H9 (cell line): ENCODE results near the gene KIAA0753. TPM values are rescaled to one million over a fixed set of nuclear protein-coding genes. Genes with fewer than 3 reads are reported as not detected.

Experiments used
- DNase-seq: peaks from one replicate; pipeline ENCODE4 v3.0.0-alpha.2; 2017
- H2AFZ ChIP-seq: one replicate; pipeline ENCODE4 v1.6.1; 2013; ENCODE audit warnings: mild to moderate bottlenecking, low read length, control low read depth, moderate library complexity
- H2AK5ac ChIP-seq: 2 replicates; pipeline ENCODE4 v1.6.1; 2013; ENCODE audit warnings: low read length, control low read depth, mixed read lengths; ENCODE audit not compliant: insufficient read length
- H2BK120ac ChIP-seq: one replicate; pipeline ENCODE4 v1.6.1; 2013; ENCODE audit warnings: low read depth, mild to moderate bottlenecking, low read length, control low read depth, inconsistent platforms; ENCODE audit not compliant: poor library complexity, severe bottlenecking
- H2BK12ac ChIP-seq: 2 replicates; pipeline ENCODE4 v1.6.1; 2013; ENCODE audit warnings: low read length, control low read depth, mixed read lengths, low read depth; ENCODE audit not compliant: insufficient read length
- H2BK15ac ChIP-seq: 2 replicates; pipeline ENCODE4 v1.6.1; 2013; ENCODE audit warnings: low read depth, low read length, control low read depth
- H2BK20ac ChIP-seq: one replicate; pipeline ENCODE4 v1.6.1; 2013; ENCODE audit warnings: low read depth, mild to moderate bottlenecking, low read length, control low read depth, inconsistent platforms; ENCODE audit not compliant: poor library complexity, severe bottlenecking
- H2BK5ac ChIP-seq: 2 replicates; pipeline ENCODE4 v1.6.1; 2013; ENCODE audit warnings: low read length, control low read depth, mixed read lengths; ENCODE audit not compliant: insufficient read length
- H3K14ac ChIP-seq: 2 replicates; pipeline ENCODE4 v1.6.1; 2013; ENCODE audit warnings: low read length, control low read depth; ENCODE audit not compliant: insufficient read depth
- H3K18ac ChIP-seq: 2 replicates; pipeline ENCODE4 v1.6.1; 2013; ENCODE audit warnings: low read depth, mild to moderate bottlenecking, mixed read lengths, low read length, control low read depth; ENCODE audit not compliant: insufficient read length
- H3K23ac ChIP-seq: 2 replicates; pipeline ENCODE4 v1.6.1; 2013; ENCODE audit warnings: low read length, control low read depth, mixed read lengths, low read depth; ENCODE audit not compliant: insufficient read length
- H3K23me2 ChIP-seq: 2 replicates; pipeline ENCODE4 v1.6.1; 2013; ENCODE audit warnings: low read depth, mild to moderate bottlenecking, mixed read lengths, low read length, control low read depth; ENCODE audit not compliant: insufficient read length, poor library complexity, severe bottlenecking
- H3K27ac ChIP-seq: 2 replicates; pipeline ENCODE4 v1.5.1; 2013; ENCODE audit warnings: low read length, control low read depth, mixed read lengths, low read depth; ENCODE audit not compliant: insufficient read length
- H3K27me3 ChIP-seq: 2 replicates; pipeline ENCODE4 v1.6.1; 2013; ENCODE audit warnings: low read length, control low read depth, inconsistent platforms; ENCODE audit not compliant: insufficient read depth
- H3K4ac ChIP-seq: 2 replicates; pipeline ENCODE4 v1.6.1; 2013; ENCODE audit warnings: low read depth, mild to moderate bottlenecking, control low read depth, inconsistent platforms, low read length, moderate library complexity
- H3K4me1 ChIP-seq: 2 replicates; pipeline ENCODE4 v1.6.1; 2013; ENCODE audit warnings: low read length, control low read depth, inconsistent platforms; ENCODE audit not compliant: insufficient read depth
- H3K4me2 ChIP-seq: 2 replicates; pipeline ENCODE4 v1.6.1; 2013; ENCODE audit warnings: low read length, control low read depth, mixed read lengths; ENCODE audit not compliant: insufficient read length, insufficient read depth
- H3K56ac ChIP-seq: 2 replicates; pipeline ENCODE4 v1.6.1; 2013; ENCODE audit warnings: low read depth, mild to moderate bottlenecking, mixed read lengths, low read length, control low read depth; ENCODE audit not compliant: insufficient read length
- H3K79me1 ChIP-seq: 2 replicates; pipeline ENCODE4 v1.6.1; 2013; ENCODE audit warnings: low read depth, mild to moderate bottlenecking, moderate library complexity, low read length, control low read depth, inconsistent platforms; ENCODE audit not compliant: insufficient read depth, poor library complexity, severe bottlenecking
- H3K79me2 ChIP-seq: 2 replicates; pipeline ENCODE4 v1.6.1; 2013; ENCODE audit warnings: low read length, control low read depth, inconsistent platforms; ENCODE audit not compliant: insufficient read depth
- H3K9ac ChIP-seq: 2 replicates; pipeline ENCODE4 v1.6.1; 2013; ENCODE audit warnings: low read length, control low read depth, mixed read lengths; ENCODE audit not compliant: insufficient read length; ENCODE audit errors: extremely low read depth
- H3K9me3 ChIP-seq: one replicate; pipeline ENCODE4 v1.6.1; 2013; ENCODE audit warnings: low read depth, low read length, inconsistent platforms; ENCODE audit not compliant: control insufficient read depth
- H3T11ph ChIP-seq: one replicate; pipeline ENCODE4 v1.6.1; 2013; ENCODE audit warnings: mild to moderate bottlenecking, low read length, control low read depth, inconsistent platforms
- H4K20me1 ChIP-seq: one replicate; pipeline ENCODE4 v1.6.1; 2013; ENCODE audit not compliant: control insufficient read depth, insufficient read length, insufficient read depth
- H4K5ac ChIP-seq: 2 replicates; pipeline ENCODE4 v1.6.1; 2013; ENCODE audit warnings: low read depth, mild to moderate bottlenecking, mixed read lengths, low read length, control low read depth; ENCODE audit not compliant: insufficient read length
- H4K8ac ChIP-seq: replicated peaks from 2 replicates; pipeline ENCODE4 v1.6.1; 2013; ENCODE audit warnings: low read length, control low read depth, mixed read lengths, low read depth; ENCODE audit not compliant: insufficient read length
- H4K91ac ChIP-seq: 2 replicates; pipeline ENCODE4 v1.6.1; 2013; ENCODE audit warnings: low read depth, mild to moderate bottlenecking, moderate library complexity, mixed read lengths, low read length, control low read depth; ENCODE audit not compliant: insufficient read length
- H3K27ac Mint-ChIP-seq, 3 experiments: 2 replicates in 2 of 3; 3 replicates in 1 of 3; pipeline ENCODE4 v1.8.0; 2020 to 2021; ENCODE audit warnings: mixed read lengths in 3 of 3, mild to moderate bottlenecking in 1 of 3, moderate library complexity in 1 of 3
- H3K27me3 Mint-ChIP-seq: 2 replicates; pipeline ENCODE4 v1.8.0; 2021; ENCODE audit warnings: low read depth, mild to moderate bottlenecking, moderate library complexity, mixed read lengths
- H3K36me3 Mint-ChIP-seq, 3 experiments: 2 replicates in 2 of 3; 3 replicates in 1 of 3; pipeline ENCODE4 v1.8.0; 2020 to 2021; ENCODE audit warnings: low read depth in 3 of 3, mixed read lengths in 3 of 3; ENCODE audit not compliant: insufficient read depth in 1 of 3
- H3K4me1 Mint-ChIP-seq, 2 experiments: 2 replicates each; pipeline ENCODE4 v1.8.0; 2020; ENCODE audit warnings: mixed read lengths in 2 of 2
- H3K4me3 Mint-ChIP-seq, 2 experiments: 2 replicates in 1 of 2; 3 replicates in 1 of 2; pipeline ENCODE4 v1.8.0; 2020 to 2021; ENCODE audit warnings: mild to moderate bottlenecking in 2 of 2, mixed read lengths in 2 of 2, moderate library complexity in 1 of 2
- H3K9me3 Mint-ChIP-seq, 2 experiments: 2 replicates in 1 of 2; 3 replicates in 1 of 2; pipeline ENCODE4 v1.8.0; 2020; ENCODE audit warnings: mild to moderate bottlenecking in 2 of 2, mixed read lengths in 2 of 2, moderate library complexity in 1 of 2
- total RNA-seq: library from RNA; stranded (reverse); gene quantifications from 2 replicates; pipeline ENCODE4 v1.2.1, GENCODE V29; 2021
- TF ChIP-seq, protein P1 (sequence below): fragments of 200-600 bp; sonication (generic); conservative IDR thresholded peaks from 3 replicates; pipeline ENCODE4 v1.8.0; 2021; ENCODE audit warnings: antibody characterized with exemption, mild to moderate bottlenecking

The KIAA0753 gene
- total RNA-seq, 1 experiment from 2014 or later, result 37.2 TPM

DNA sequence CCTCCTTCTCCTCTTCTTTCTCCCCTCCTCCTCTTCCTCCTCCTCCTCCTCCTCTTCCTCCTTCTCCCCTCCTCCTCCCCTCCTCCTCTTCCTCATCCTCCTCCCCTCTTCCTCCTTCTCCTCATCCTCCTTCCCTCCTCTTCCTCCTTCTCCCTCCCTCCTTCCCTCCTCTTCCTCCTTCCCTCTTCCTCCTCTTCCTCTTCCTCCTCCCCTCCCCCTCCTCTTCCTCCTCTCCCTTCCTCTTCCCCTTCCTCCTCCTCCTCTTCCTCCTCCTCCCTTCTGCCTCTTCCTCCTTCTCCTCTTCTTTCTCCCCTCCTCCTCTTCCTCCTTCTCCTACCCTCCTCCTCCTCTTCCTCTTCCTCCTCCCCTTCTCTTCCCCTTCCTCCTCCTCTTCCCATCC, 79.1 kb downstream of the KIAA0753 start:
- no peaks in the 10 kb centered on the region for H3K23me2 ChIP-seq
- no peak overlapping the region for H4K5ac ChIP-seq
- no peak overlapping the region for H3K4ac ChIP-seq
- no peak overlapping the region for H3K4me3 Mint-ChIP-seq
- no peak overlapping the region for H3K14ac ChIP-seq
- H3K9ac ChIP-seq, result no peak overlapping the region
- H2BK15ac ChIP-seq, result no peak overlapping the region
- H2BK20ac ChIP-seq, result no peak overlapping the region
- H3K27me3 Mint-ChIP-seq, result peaks cover 43% of the 10 kb centered on the region
- no peak overlapping the region for H3K27ac ChIP-seq
- no peaks in the 10 kb centered on the region for H4K20me1 ChIP-seq
- no peak overlapping the region for H3K23ac ChIP-seq
- no peak overlapping the region for H3K4me2 ChIP-seq
- no peak overlapping the region for H2BK12ac ChIP-seq
- no peak overlapping the region for H3K18ac ChIP-seq
- H3K27ac Mint-ChIP-seq, result no peak overlapping the region
- TF ChIP-seq, protein P1, sequence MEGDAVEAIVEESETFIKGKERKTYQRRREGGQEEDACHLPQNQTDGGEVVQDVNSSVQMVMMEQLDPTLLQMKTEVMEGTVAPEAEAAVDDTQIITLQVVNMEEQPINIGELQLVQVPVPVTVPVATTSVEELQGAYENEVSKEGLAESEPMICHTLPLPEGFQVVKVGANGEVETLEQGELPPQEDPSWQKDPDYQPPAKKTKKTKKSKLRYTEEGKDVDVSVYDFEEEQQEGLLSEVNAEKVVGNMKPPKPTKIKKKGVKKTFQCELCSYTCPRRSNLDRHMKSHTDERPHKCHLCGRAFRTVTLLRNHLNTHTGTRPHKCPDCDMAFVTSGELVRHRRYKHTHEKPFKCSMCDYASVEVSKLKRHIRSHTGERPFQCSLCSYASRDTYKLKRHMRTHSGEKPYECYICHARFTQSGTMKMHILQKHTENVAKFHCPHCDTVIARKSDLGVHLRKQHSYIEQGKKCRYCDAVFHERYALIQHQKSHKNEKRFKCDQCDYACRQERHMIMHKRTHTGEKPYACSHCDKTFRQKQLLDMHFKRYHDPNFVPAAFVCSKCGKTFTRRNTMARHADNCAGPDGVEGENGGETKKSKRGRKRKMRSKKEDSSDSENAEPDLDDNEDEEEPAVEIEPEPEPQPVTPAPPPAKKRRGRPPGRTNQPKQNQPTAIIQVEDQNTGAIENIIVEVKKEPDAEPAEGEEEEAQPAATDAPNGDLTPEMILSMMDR, result no peak
- no peak overlapping the region for H3T11ph ChIP-seq
- no peaks in the 10 kb centered on the region for H3K79me1 ChIP-seq
- no peak overlapping the region for H2BK5ac ChIP-seq
- no peaks in the 10 kb centered on the region for H3K4me1 ChIP-seq
- H3K36me3 Mint-ChIP-seq, result no peaks in the 10 kb centered on the region; a peak in 1 of 7 replicates
- no peak overlapping the region for H2AK5ac ChIP-seq
- H3K9me3 ChIP-seq, result no peaks in the 10 kb centered on the region
- H3K9me3 Mint-ChIP-seq, result no peaks in the 10 kb centered on the region; a peak in 1 of 5 replicates
- H3K4me1 Mint-ChIP-seq, result peaks cover 7 to 17% of the 10 kb centered on the region in 2 experiments
- H4K91ac ChIP-seq, result no peak overlapping the region
- H3K79me2 ChIP-seq, result no peaks in the 10 kb centered on the region
- no peak overlapping the region for H2BK120ac ChIP-seq
- no peak for DNase-seq
- no peak overlapping the region for H2AFZ ChIP-seq
- no peak overlapping the region for H3K56ac ChIP-seq
- H3K27me3 ChIP-seq, result peaks cover 13% of the 10 kb centered on the region
- H4K8ac ChIP-seq, result no peak overlapping the region
